ENCODE results near the gene HOXC5. TPM values are rescaled to one million over a fixed set of nuclear protein-coding genes. Genes with fewer than 3 reads are reported as not detected.

HOXC5 gene
- total RNA-seq, 1 donor from 2014 or later = not detected

DNA sequence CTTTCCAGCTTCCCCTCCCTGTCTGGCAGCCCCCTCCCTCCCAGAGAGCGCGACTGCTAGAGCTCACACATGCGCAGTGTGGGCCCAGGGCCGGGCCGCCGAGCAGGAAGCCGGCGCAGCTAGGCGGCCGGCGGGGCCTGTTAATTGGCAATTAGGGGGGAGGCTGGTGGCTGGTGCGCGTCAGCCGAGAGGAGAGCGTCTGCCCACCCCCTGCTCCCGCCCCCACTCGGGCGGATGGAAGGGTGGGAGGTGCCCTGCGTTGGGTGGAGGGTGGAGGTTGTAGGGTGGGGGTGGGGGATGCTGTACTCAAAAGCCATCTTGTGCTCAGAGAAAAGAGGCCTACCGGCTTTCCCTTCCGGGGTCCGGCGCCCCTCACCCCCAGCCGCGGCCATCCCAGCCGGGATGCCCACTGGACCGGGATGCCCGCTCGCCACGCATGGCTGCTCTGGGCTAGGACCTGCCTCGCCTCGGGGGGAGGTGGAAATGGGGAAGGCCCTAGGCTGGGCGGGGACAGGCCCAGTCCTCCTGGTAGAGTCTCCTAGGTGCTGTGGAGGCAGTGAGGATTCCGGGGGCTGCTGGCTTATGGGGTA lies 14.9 kb upstream of the HOXC5 start:
- Mint-ChIP-seq H3K4me1 (ENCODE audit: low read depth, unreplicated experiment) (peaks cover 9% of the 10 kb centered on the region), H3K4me3 (ENCODE audit: unreplicated experiment) (peak overlapping the region; percentile 88), H3K9me3 (ENCODE audit: unreplicated experiment) (peaks cover 4% of the 10 kb centered on the region), H3K36me3 (ENCODE audit: unreplicated experiment) (no peaks in the 10 kb centered on the region), H3K27ac (ENCODE audit: unreplicated experiment) (no peak overlapping the region), H3K27me3 (ENCODE audit: unreplicated experiment) (peaks cover 47% of the 10 kb centered on the region)
- TF ChIP-seq, protein P1, sequence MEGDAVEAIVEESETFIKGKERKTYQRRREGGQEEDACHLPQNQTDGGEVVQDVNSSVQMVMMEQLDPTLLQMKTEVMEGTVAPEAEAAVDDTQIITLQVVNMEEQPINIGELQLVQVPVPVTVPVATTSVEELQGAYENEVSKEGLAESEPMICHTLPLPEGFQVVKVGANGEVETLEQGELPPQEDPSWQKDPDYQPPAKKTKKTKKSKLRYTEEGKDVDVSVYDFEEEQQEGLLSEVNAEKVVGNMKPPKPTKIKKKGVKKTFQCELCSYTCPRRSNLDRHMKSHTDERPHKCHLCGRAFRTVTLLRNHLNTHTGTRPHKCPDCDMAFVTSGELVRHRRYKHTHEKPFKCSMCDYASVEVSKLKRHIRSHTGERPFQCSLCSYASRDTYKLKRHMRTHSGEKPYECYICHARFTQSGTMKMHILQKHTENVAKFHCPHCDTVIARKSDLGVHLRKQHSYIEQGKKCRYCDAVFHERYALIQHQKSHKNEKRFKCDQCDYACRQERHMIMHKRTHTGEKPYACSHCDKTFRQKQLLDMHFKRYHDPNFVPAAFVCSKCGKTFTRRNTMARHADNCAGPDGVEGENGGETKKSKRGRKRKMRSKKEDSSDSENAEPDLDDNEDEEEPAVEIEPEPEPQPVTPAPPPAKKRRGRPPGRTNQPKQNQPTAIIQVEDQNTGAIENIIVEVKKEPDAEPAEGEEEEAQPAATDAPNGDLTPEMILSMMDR (IDR thresholded peaks at IDR 0.05; ENCODE audit: partially characterized antibody, unreplicated experiment) = no peak
- peak; percentile 79 for DNase-seq

DNA sequence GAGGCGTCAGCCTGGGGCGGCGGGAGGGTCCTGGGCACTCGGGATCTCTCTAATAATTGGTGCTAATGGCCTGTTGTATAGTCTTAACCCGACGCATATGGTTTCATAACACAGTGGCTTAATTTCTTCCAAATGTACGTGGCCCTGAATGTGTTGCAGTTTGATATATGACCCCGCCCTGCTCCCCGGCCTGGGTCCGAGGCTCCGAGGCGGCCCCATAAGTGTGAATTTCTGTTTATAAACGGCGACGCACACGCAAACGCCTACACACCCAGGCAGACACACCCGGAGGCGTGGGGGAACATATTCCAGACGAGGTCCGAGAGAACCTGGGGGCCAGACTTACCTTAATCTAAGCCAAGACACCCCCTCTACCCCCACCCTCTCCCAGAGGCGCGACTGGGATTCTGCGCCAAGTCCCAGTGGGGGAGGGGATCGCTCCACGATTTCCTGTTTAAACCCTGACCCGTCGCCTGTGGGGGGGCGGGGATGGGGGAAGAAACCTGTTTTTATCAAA lies 14.3 kb upstream of the HOXC5 start:
- TF ChIP-seq, protein P1 (IDR thresholded peaks at IDR 0.05; ENCODE audit: partially characterized antibody, unreplicated experiment) = no peak
- DNase-seq = no peak
- H3K9me3 Mint-ChIP-seq (ENCODE audit: unreplicated experiment) = peaks cover 4% of the 10 kb centered on the region
- H3K4me1 Mint-ChIP-seq (ENCODE audit: low read depth, unreplicated experiment) = peaks cover 9% of the 10 kb centered on the region
- H3K27me3 Mint-ChIP-seq (ENCODE audit: unreplicated experiment) = peaks cover 41% of the 10 kb centered on the region
- peak overlapping the region; percentile 63 for H3K4me3 Mint-ChIP-seq (ENCODE audit: unreplicated experiment)
- no peak overlapping the region for H3K27ac Mint-ChIP-seq (ENCODE audit: unreplicated experiment)
- H3K36me3 Mint-ChIP-seq (ENCODE audit: unreplicated experiment) = no peaks in the 10 kb centered on the region

DNA sequence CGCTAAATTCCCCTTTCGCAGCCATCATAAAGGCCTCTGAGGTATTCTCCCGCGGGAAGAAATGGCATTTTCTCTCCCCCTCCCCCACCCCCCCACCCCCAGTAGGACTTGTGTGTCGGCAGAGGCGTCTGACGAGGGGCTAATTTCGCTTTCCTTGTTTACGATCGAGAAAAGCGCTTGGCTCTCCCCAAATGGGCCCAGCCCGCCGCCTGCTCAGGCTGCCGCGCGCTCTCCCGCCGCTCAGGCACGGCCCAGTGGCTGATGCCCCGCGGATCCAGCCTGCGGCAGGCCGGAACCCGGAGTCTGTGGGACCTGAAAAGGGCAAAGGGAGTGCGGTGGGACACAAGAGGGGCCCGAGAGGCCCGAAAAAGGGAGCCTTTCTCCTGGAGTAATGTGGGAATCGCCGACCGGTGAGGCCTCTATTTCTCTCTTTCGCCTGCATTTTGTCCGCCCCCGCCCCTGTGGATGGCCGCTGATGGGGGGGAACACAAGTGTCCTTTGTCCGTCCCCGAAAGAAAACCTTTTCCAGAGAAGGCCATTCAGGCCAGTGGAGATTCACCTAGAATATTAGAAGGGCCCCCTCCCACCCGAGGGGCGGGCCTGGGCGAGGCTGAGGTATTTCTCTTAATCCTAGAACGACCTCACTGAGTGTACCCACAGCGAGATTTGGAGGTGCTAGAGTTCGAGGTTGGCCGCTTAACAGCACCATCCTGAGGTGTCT lies 13.6 kb upstream of the HOXC5 start:
- Mint-ChIP-seq H3K4me1 (ENCODE audit: low read depth, unreplicated experiment) (peaks cover 9% of the 10 kb centered on the region), H3K9me3 (ENCODE audit: unreplicated experiment) (peaks cover 4% of the 10 kb centered on the region), H3K36me3 (ENCODE audit: unreplicated experiment) (no peaks in the 10 kb centered on the region), H3K27ac (ENCODE audit: unreplicated experiment) (no peak overlapping the region), H3K4me3 (ENCODE audit: unreplicated experiment) (no peak overlapping the region), H3K27me3 (ENCODE audit: unreplicated experiment) (peaks cover 40% of the 10 kb centered on the region)
- no peak for DNase-seq
- TF ChIP-seq, protein P1 (IDR thresholded peaks at IDR 0.05; ENCODE audit: partially characterized antibody, unreplicated experiment) = no peak

DNA sequence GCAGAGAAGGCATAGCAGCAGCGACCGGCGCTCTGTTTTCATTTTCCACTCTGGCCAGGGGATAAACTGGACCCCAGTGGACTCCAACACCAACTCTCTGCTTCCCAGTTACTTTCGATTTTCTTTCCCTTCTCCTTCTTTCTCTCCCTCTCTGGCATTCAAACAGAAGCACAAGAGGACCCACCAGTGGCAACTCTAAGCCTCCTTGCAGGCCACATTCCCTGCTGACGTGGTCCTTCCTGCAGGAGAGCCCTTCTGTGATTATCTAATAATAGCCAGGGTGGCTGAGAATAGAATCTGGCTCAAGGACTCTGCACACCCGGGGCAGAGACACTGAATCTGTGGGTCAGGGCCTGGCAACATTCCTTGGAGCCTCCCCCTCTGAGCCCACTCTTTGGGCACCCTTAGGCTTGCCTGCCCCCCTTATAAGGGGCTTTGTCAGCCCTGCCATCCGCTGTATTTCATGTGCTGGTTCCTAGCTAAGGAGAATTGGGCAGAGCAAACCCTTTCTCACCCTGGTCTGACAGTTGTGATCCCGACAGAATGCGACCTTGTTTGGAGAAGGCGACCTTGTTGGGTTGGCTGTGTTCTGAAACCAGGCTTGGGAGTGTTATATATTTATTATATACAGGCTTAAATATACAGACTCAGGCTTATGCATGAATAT lies 12.8 kb upstream of the HOXC5 start:
- H3K4me1 Mint-ChIP-seq (ENCODE audit: low read depth, unreplicated experiment) = peaks cover 9% of the 10 kb centered on the region
- TF ChIP-seq, protein P1 (IDR thresholded peaks at IDR 0.05; ENCODE audit: partially characterized antibody, unreplicated experiment) = no peak
- H3K9me3 Mint-ChIP-seq (ENCODE audit: unreplicated experiment) = peaks cover 2% of the 10 kb centered on the region
- peak overlapping the region; percentile 45 for H3K4me3 Mint-ChIP-seq (ENCODE audit: unreplicated experiment)
- peaks cover 37% of the 10 kb centered on the region for H3K27me3 Mint-ChIP-seq (ENCODE audit: unreplicated experiment)
- no peaks in the 10 kb centered on the region for H3K36me3 Mint-ChIP-seq (ENCODE audit: unreplicated experiment)
- DNase-seq = no peak
- no peak overlapping the region for H3K27ac Mint-ChIP-seq (ENCODE audit: unreplicated experiment)
